Chondrocyte (in vitro differentiated cells): ENCODE data around the gene SLC46A1. TPM values are rescaled to one million over a fixed set of nuclear protein-coding genes. Genes with fewer than 3 reads are reported as not detected.

Experiments used
- DNase-seq: peaks from one replicate; pipeline ENCODE4 v3.0.0; 2021; ENCODE audit warnings: mixed read lengths, low spot score
- H3K27ac Mint-ChIP-seq: one replicate; pipeline ENCODE4 v1.8.0; 2021; ENCODE audit warnings: mild to moderate bottlenecking, moderate library complexity, mixed read lengths; ENCODE audit not compliant: unreplicated experiment
- H3K27me3 Mint-ChIP-seq: 2 replicates; pipeline ENCODE4 v1.8.0; 2021; ENCODE audit warnings: low read depth, mixed read lengths
- H3K36me3 Mint-ChIP-seq: 2 replicates; pipeline ENCODE4 v1.8.0; 2021; ENCODE audit warnings: low read depth, mixed read lengths
- H3K4me1 Mint-ChIP-seq: 2 replicates; pipeline ENCODE4 v1.8.0; 2021; ENCODE audit warnings: low read depth, mild to moderate bottlenecking, mixed read lengths
- H3K4me3 Mint-ChIP-seq: one replicate; pipeline ENCODE4 v1.8.0; 2021; ENCODE audit warnings: mild to moderate bottlenecking, moderate library complexity, mixed read lengths; ENCODE audit not compliant: unreplicated experiment
- H3K9me3 Mint-ChIP-seq: 2 replicates; pipeline ENCODE4 v1.8.0; 2021; ENCODE audit warnings: low read depth, mixed read lengths
- CTCF ChIP-seq: fragments of 200-600 bp; sonication (generic); IDR thresholded peaks from 2 replicates; pipeline ENCODE4 v1.5.0; 2021; ENCODE audit warnings: antibody characterized with exemption, mild to moderate bottlenecking, moderate library complexity
- total RNA-seq: library from RNA; stranded (reverse); gene quantifications from 3 replicates; pipeline ENCODE4 v1.2.1, GENCODE V29; 2021

Gene SLC46A1
- total RNA-seq, 1 donor from 2014 or later = 12.7 TPM

- Mint-ChIP-seq H3K9me3 (no peaks in the 10 kb centered on the region), H3K27me3 (no peaks in the 10 kb centered on the region), H3K27ac (no peak overlapping the region)
Measured at GRCh38 chr17:28381141-28381825, 24.7 kb downstream of the SLC46A1 start.

GRCh38 chr17:28379814-28380801, 25.9 kb downstream of the SLC46A1 start:
- H3K36me3 Mint-ChIP-seq = peaks cover 9% of the 10 kb centered on the region
- no peaks in the 10 kb centered on the region for H3K4me1 Mint-ChIP-seq
- H3K27me3 Mint-ChIP-seq = no peaks in the 10 kb centered on the region
- no peak for DNase-seq
- H3K4me3 Mint-ChIP-seq = no peak overlapping the region
- no peak overlapping the region for H3K27ac Mint-ChIP-seq
- no peaks in the 10 kb centered on the region for H3K9me3 Mint-ChIP-seq
- TF ChIP-seq CTCF = no peak

More at GRCh38 chr17:28381141-28381825, 24.7 kb downstream of the SLC46A1 start:
- H3K4me1 Mint-ChIP-seq = no peaks in the 10 kb centered on the region
- peak; percentile 87 for DNase-seq
- peaks cover 10% of the 10 kb centered on the region for H3K36me3 Mint-ChIP-seq
- no peak overlapping the region for H3K4me3 Mint-ChIP-seq
- TF ChIP-seq CTCF = no peak

DNA sequence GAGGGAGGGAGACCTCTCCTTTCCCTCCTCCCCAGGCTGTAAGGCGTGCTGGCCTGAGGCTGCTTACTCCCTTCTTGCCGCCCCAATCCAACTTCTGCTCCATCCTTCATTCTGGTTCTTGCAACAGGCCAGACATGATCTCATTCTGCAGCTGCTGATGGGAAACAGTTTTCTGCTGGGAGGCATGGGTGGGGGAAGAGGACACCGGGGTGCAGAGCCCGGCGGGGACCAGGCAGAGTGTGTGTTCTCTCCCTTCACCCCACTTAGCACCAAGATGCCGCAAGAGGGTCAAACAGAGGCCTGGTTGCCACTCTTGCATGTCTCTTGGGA, 33.1 kb downstream of the SLC46A1 start:
- peak overlapping the region; percentile 65 for H3K4me3 Mint-ChIP-seq
- no peak for TF ChIP-seq CTCF
- H3K9me3 Mint-ChIP-seq = no peaks in the 10 kb centered on the region
- H3K27me3 Mint-ChIP-seq = no peaks in the 10 kb centered on the region
- H3K36me3 Mint-ChIP-seq = no peaks in the 10 kb centered on the region
- H3K27ac Mint-ChIP-seq = peak overlapping the region; percentile 17
- peak; percentile 57 for DNase-seq
- peaks cover 33% of the 10 kb centered on the region for H3K4me1 Mint-ChIP-seq

DNA sequence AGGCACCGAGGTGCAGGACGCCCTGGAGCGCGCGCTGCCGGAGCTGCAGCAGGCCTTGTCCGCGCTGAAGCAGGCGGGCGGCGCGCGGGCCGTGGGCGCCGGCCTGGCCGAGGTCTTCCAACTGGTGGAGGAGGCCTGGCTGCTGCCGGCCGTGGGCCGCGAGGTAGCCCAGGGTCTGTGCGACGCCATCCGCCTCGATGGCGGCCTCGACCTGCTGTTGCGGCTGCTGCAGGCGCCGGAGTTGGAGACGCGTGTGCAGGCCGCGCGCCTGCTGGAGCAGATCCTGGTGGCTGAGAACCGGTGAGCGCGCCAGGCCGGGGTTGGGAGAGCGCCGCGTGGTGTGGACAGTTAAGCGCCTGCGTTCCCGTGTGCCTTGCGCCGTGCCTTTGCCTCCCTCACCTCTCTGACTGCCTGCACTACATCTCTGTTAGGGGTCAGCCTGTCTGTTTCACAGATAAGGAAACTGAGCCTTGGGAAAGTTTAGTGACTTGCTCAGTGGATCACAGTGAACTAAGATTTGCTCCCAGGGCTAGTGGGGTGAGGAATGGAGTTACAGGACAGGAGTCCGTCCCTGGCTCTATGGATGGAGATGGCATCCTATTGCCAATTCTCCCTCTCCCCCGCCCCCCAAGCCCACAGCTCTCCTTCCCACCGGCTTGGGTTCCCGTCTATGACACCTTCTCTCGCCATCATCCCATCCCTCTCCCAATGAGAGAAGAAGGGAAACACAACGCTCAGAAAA, 33.6 kb downstream of the SLC46A1 start:
- Mint-ChIP-seq H3K27me3 (no peaks in the 10 kb centered on the region), H3K27ac (peak overlapping the region; percentile 17), H3K9me3 (no peaks in the 10 kb centered on the region), H3K4me1 (peaks cover 33% of the 10 kb centered on the region), H3K4me3 (peak overlapping the region; percentile 65), H3K36me3 (no peaks in the 10 kb centered on the region)
- no peak for TF ChIP-seq CTCF
- peak; percentile 91 for DNase-seq
